GM18526 (cell line): ENCODE measurements around the gene FOXA1.

Experiments used
- POLR2A ChIP-seq: IDR thresholded peaks from 3 replicates; pipeline ENCODE4 v1.6.1; 2011; ENCODE audit not compliant: insufficient read length; ENCODE audit errors: extremely low read depth

Gene FOXA1

DNA sequence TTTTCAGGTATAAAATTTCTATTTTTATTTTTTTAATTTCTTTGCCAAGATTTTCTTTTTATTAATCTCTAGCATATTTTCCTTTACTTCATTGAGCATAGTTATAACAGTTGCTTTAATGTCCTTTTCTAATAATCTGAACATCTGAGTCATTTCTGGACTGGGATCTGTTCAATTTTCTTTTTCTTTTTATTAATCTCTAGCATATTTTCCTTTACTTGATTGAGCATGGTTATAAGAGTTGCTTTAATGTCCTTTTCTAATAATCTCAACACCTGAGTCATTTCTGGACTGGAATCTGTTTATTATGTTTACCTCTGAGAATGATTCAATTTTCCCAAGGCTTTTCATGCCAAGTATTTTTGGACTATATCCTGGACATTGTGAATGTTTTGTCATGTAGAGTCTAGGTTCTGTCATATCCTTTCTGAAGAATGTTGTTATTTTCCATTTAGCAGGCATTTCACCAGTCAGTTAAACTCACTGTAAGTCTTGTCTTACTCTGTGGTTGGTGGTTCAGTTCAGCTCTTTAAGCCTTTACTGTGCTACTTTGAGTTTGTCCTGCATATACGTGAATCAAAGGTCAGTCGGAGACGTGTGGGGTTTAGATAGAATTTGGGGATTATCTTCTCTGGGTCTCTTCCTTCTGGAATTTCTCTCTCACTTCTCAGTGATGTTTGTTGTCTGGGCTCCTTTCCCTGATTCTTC, 20.7 kb upstream of the FOXA1 start:
- no peak for TF ChIP-seq POLR2A

DNA sequence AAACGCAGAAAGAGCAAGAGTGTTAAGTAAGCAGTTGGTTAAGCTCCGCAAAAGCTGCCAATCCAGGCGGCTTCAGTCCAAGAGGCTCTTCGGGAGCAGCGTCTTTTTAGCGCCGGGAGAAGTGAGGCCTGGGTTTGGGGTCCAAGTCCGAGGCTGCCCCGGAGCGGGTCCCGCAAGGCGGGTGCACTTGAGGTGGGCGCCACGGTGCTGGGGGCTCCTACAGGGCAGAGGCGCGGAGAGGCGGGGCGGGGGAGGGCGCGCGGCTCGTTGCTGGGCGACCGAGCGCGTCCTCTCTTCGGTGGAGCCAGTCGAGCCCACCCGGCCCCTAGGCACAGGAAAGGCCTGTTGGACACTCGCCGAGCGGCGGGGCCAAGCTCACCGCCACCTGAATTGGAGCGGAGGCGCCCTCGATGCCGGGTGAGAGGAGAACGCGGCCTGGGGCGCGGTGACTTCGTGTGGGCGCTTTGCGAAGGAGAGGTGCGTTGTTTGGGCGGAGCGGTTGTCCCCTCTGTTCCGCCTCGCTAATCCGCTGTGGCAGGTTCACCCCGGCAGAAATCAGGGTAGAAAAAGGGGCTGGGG, 16.0 kb upstream of the FOXA1 start:
- TF ChIP-seq POLR2A: no peak

GRCh38 chr14:37608649-37609048, 13.6 kb upstream of the FOXA1 start:
- TF ChIP-seq POLR2A: no peak

- no peak for TF ChIP-seq POLR2A
Measured at GRCh38 chr14:37606678-37607077, 11.6 kb upstream of the FOXA1 start.

- TF ChIP-seq POLR2A: no peak
Measured at GRCh38 chr14:37603688-37604251, 8.7 kb upstream of the FOXA1 start.

DNA sequence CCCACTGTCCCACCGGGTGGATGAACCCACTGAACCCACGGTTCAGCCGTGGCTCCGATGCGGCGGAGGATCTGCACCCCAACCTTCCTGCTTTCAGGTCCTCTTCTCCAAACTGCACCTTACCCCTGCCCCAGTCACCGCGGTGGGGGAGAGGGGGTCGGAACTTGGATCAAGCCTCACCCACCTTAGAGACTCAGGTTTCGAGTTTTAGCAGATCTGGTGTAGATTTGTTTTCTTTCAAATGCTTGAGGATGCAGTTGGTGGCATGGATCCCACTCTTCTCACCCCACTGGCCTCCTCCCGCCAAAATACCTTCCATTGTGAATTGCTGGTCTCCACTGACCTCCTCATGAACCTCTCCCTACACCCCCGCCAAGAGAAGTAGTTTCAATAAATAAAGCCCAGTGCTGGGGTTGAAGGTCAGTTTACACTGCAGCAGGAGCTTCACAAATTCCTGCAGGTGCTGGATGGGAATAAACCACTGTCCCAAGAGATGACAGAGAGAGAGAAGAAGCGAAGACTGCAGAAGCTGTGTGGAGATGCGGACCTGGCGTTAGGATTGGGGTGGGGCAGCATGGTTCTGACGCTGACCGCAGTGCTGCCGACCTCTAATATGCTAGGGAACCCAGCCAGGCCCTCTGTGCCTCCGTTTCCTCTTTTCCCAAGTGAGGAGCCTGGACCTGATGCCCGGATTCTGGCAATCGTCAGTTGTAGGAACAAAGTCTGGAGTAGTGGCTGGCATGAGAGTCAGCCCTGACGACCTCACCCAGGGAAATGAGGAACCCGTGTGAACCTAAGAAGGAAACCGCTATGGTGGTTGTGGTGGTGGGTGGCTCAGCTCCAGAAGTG, 7.8 kb upstream of the FOXA1 start:
- no peak for TF ChIP-seq POLR2A

- TF ChIP-seq POLR2A: no peak
Measured at GRCh38 chr14:37601865-37602264, 6.8 kb upstream of the FOXA1 start.

GRCh38 chr14:37600880-37601741, 6.1 kb upstream of the FOXA1 start:
- no peak for TF ChIP-seq POLR2A

- TF ChIP-seq POLR2A: no peak
Measured at GRCh38 chr14:37599507-37600368, 4.7 kb upstream of the FOXA1 start.

DNA sequence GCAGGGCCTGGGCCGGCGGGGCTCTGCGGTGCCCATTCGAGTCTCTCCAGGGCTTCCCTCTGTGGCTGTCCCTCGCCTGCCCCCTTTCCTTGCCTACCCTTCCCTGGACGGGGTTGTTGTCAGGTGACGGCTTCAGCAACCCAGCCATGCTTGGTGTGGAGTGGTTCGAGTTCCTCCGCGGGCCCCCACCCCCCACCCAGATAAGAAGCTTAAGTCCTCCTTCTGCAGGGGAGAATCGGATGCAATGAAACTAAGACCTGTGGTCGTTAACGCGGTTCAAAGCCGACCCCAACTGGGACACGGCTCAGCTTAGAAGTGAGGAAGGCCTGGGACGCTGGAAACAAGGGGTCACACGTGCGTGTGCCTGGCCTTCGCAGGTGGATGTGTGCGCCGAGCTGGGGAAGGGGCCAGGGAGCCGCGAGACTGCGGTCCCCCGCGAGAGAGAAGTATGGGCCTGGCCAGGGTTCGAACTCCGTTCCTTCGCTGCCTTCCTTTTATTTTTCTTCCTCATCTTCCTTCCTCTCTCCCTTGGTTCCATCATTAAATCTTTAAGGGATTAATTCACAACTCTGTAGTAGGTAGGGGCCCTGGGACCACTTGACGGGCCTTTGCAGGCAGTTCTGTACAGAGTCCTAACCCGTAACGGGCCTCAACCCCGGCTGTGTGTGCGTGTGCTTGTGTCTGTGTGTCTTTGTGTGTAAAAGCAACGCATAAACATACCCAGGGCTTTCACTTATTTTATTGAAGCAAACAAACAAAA, 3.9 kb upstream of the FOXA1 start:
- no peak for TF ChIP-seq POLR2A

GRCh38 chr14:37597914-37598746, 3.1 kb upstream of the FOXA1 start:
- no peak for TF ChIP-seq POLR2A

GRCh38 chr14:37597538-37597913, 2.5 kb upstream of the FOXA1 start:
- TF ChIP-seq POLR2A: no peak

GRCh38 chr14:37596790-37597472, 1.9 kb upstream of the FOXA1 start:
- TF ChIP-seq POLR2A: no peak
